Mucosa of descending colon (tissue), 3 donors: ENCODE data around the gene CPNE1. TPM values are rescaled to one million over a fixed set of nuclear protein-coding genes. Genes with fewer than 3 reads are reported as not detected.

Experiments used
- ATAC-seq: fragments of 200-7000 bp; cut with Tn5 transposase; one replicate; pipeline ENCODE4 v1.9.1; 2020; ENCODE audit warnings: mild to moderate bottlenecking, moderate library complexity
- DNase-seq, 3 donors: peaks; one replicate each; pipeline ENCODE4 v3.0.0-alpha.2; 2020
- H3K36me3 ChIP-seq: fragments of 200-600 bp; one replicate; pipeline ENCODE4 v1.8.0; 2021; ENCODE audit warnings: low read depth, mild to moderate bottlenecking
- H3K4me1 ChIP-seq: fragments of 200-600 bp; one replicate; pipeline ENCODE4 v1.8.0; 2021; ENCODE audit warnings: low read depth, mild to moderate bottlenecking
- H3K4me3 ChIP-seq: fragments of 200-600 bp; one replicate; pipeline ENCODE4 v1.8.0; 2021; ENCODE audit warnings: mild to moderate bottlenecking
- H3K9me3 ChIP-seq: fragments of 200-600 bp; one replicate; pipeline ENCODE4 v1.8.0; 2021; ENCODE audit warnings: mild to moderate bottlenecking
- CTCF ChIP-seq: fragments of 200-600 bp; IDR thresholded peaks from one replicate; pipeline ENCODE4 v1.8.0; 2022; ENCODE audit warnings: antibody characterized with exemption, mild to moderate bottlenecking
- intact Hi-C, 2 donors: fragments of 100-400 bp; cut with DNase I in 1 of 2; cut with micrococcal nuclease in 1 of 2; formaldehyde crosslinking; loops; one replicate each; pipeline versions ENCODE4 v1.11.0 to v1.11.1; 2022; cut with DNase I, micrococcal nuclease
- total RNA-seq, 3 donors: library from RNA; stranded (reverse); fragmentation: NEBNext Ultra II Directional in 2 of 3; extraction: Animal tissue kit (Norgen Biotek cat#: 25700) in 2 of 3; gene quantifications; one replicate each; pipeline versions ENCODE4 v1.2.1 to v1.2.4, GENCODE V29; 2021 to 2023
- donor health status: DM: no; HTN: no; CAD: no; lungs with moderate emphysema.
- donor health status: DM: no; HTN: no; CAD: no.
- donor health status: DM: no; HTN: yes; CAD: no.

Gene CPNE1
- total RNA-seq, 3 donors from 2014 or later: 117 to 188 (median 128) TPM

GRCh38 chr20:35652641-35653429 is 11.9 kb downstream of the CPNE1 start:
- TF ChIP-seq CTCF: no peak
- Histone ChIP-seq H3K4me1 (peaks cover 14% of the 10 kb centered on the region), H3K9me3 (no peaks in the 10 kb centered on the region), H3K36me3 (no peaks in the 10 kb centered on the region), H3K4me3 (no peak overlapping the region)
- intact Hi-C loops: no loop called here
- DNase-seq (no peak), ATAC-seq (no peak)

- Histone ChIP-seq H3K4me1 (peaks cover 7% of the 10 kb centered on the region), H3K9me3 (no peaks in the 10 kb centered on the region), H3K4me3 (no peak overlapping the region), H3K36me3 (no peaks in the 10 kb centered on the region)
- no peak for TF ChIP-seq CTCF
- DNase-seq (no peak), ATAC-seq (no peak)
- intact Hi-C loops: no loop called here
Observed at GRCh38 chr20:35651958-35652357, 12.7 kb downstream of the CPNE1 start.

- H3K4me1 ChIP-seq: no peaks in the 10 kb centered on the region
- no peaks in the 10 kb centered on the region for H3K36me3 ChIP-seq
- TF ChIP-seq CTCF: no peak
- H3K4me3 ChIP-seq: no peak overlapping the region
- DNase-seq (no peak), ATAC-seq (no peak)
- no peaks in the 10 kb centered on the region for H3K9me3 ChIP-seq
- intact Hi-C loops: no loop called here
Observed at GRCh38 chr20:35650632-35651031, 14.1 kb downstream of the CPNE1 start.

- intact Hi-C loops: no loop called here
- H3K4me1 ChIP-seq: no peaks in the 10 kb centered on the region
- no peak for ATAC-seq
- TF ChIP-seq CTCF: no peak
- H3K9me3 ChIP-seq: no peaks in the 10 kb centered on the region
- H3K36me3 ChIP-seq: no peaks in the 10 kb centered on the region
- no peak for DNase-seq
- H3K4me3 ChIP-seq: no peak overlapping the region
Observed at GRCh38 chr20:35648836-35649235, 15.9 kb downstream of the CPNE1 start.

GRCh38 chr20:35644806-35645205 is 19.9 kb downstream of the CPNE1 start:
- H3K4me3 ChIP-seq: no peak overlapping the region
- ATAC-seq: no peak
- no peaks in the 10 kb centered on the region for H3K4me1 ChIP-seq
- H3K9me3 ChIP-seq: no peaks in the 10 kb centered on the region
- intact Hi-C loops: no loop called here
- no peak for DNase-seq
- H3K36me3 ChIP-seq: no peaks in the 10 kb centered on the region
- TF ChIP-seq CTCF: no peak
